ENCODE measurements around the gene PRR12. TPM values are rescaled to one million over a fixed set of nuclear protein-coding genes. Genes with fewer than 3 reads are reported as not detected.

Gene PRR12
- total RNA-seq, 1 experiment from 2014 or later = 40.4 TPM

GRCh38 chr19:49614096-49614833 is 23.3 kb downstream of the PRR12 start:
- H3F3A ChIP-seq (ENCODE audit: insufficient read depth, low read depth) = peaks cover 53% of the 10 kb centered on the region
- peak overlapping the region; percentile 5; the same call in 1 of the 2 replicates for H3K4me3 ChIP-seq
- no peaks in the 10 kb centered on the region for H3K27me3 ChIP-seq (ENCODE audit: insufficient read depth, low read depth)
- intact Hi-C loops (cut with micrococcal nuclease; ENCODE audit: unreplicated experiment) = no loop called here
- H3K4me2 ChIP-seq = peak overlapping the region; percentile 54
- DNase-seq = peak; percentile 50 to 75
- H4K20me1 ChIP-seq (ENCODE audit: insufficient read depth) = peaks cover 39% of the 10 kb centered on the region
- no peaks in the 10 kb centered on the region for H3K9me3 ChIP-seq (ENCODE audit: insufficient read depth, low read depth)
- H3K9me2 ChIP-seq (ENCODE audit: insufficient read depth) = no peaks in the 10 kb centered on the region
- no TSS peak for BruUV-seq (replicated peaks)
- H2AFZ ChIP-seq = no peak overlapping the region
- peaks cover 33% of the 10 kb centered on the region for H3K4me1 ChIP-seq (replicated peaks; ENCODE audit: insufficient read depth)
- TF ChIP-seq CTCF (conservative IDR thresholded peaks at IDR 0.05) (0 out of 2 replicates have a peak, but pooled peaks have one; percentile 28), EZH2 (IDR thresholded peaks at IDR 0.05; ENCODE audit: low read depth) (no peak)
- POLR2A ChIA-PET (ENCODE audit: unreplicated experiment) = interaction anchor here (0.7 to 0.9 kb wide), 3 partner anchors 26 to 62 kb away, joined by 3 to 6 read pairs (median 5); partner anchors contain the start of gene NOSIP
- peak overlapping the region; percentile 84 for H3K27ac ChIP-seq
- peaks cover 39% of the 10 kb centered on the region for H3K79me2 ChIP-seq (ENCODE audit: low read depth)
- H3K36me3 ChIP-seq (ENCODE audit: low read depth) = peaks cover 14% of the 10 kb centered on the region; the same call in 1 of the 2 replicates
- CTCF ChIA-PET = no interaction called here

DNA sequence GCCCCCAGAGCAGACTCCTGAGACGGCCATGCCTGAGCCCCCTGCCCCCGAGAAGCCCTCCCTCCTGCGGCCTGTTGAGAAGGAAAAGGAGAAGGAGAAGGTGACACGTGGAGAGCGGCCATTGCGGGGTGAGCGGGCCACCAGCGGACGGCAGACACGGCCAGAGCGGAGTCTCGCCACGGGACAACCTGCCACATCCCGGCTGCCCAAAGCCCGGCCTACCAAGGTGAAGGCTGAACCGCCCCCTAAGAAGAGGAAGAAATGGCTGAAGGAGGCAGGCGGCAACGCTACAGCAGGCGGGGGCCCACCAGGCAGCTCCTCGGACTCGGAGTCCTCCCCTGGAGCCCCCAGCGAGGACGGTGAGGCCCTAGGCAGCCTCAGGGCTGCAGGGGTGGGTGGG is 24.9 kb downstream of the PRR12 start:
- intact Hi-C loops (cut with micrococcal nuclease; ENCODE audit: unreplicated experiment) = no loop called here
- no TSS peak for BruUV-seq (replicated peaks)
- POLR2A ChIA-PET (ENCODE audit: unreplicated experiment) = no interaction called here

DNA sequence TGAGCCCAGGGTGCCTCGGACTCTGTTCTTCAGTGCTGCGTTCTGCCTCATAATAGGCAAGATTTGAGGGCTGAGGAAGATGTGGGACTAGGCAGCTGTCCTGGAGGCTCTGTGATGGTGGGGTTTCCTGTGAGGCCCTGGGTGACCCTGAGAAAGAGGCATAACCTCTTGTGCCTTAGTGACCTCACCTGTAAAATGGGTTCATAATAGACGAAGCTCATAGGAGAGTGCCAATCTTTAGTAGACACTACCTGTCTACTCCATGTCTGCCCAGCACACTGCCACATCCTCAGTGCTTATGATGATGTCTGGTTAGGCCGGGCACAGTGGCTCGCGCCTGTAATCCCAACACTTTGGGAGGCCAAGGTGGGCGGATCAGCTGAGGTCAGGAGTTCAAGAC is 25.6 kb downstream of the PRR12 start:
- H2AFZ ChIP-seq = no peak overlapping the region
- H3K9me2 ChIP-seq (ENCODE audit: insufficient read depth) = no peaks in the 10 kb centered on the region
- peaks cover 33% of the 10 kb centered on the region for H3K4me1 ChIP-seq (replicated peaks; ENCODE audit: insufficient read depth)
- H3K9me3 ChIP-seq (ENCODE audit: insufficient read depth, low read depth) = no peaks in the 10 kb centered on the region
- intact Hi-C loops (cut with micrococcal nuclease; ENCODE audit: unreplicated experiment) = no loop called here
- ChIA-PET CTCF (no interaction called here), POLR2A (ENCODE audit: unreplicated experiment) (no interaction called here)
- no peak overlapping the region for H3K4me3 ChIP-seq
- H3F3A ChIP-seq (ENCODE audit: insufficient read depth, low read depth) = peaks cover 47% of the 10 kb centered on the region
- DNase-seq = no peak
- no TSS peak for BruUV-seq (replicated peaks)
- H3K4me2 ChIP-seq = no peak overlapping the region
- peaks cover 32% of the 10 kb centered on the region for H4K20me1 ChIP-seq (ENCODE audit: insufficient read depth)
- TF ChIP-seq EZH2 (IDR thresholded peaks at IDR 0.05; ENCODE audit: low read depth) (no peak), CTCF (conservative IDR thresholded peaks at IDR 0.05) (no peak)
- H3K27me3 ChIP-seq (ENCODE audit: insufficient read depth, low read depth) = no peaks in the 10 kb centered on the region
- no peak overlapping the region for H3K27ac ChIP-seq
- H3K79me2 ChIP-seq (ENCODE audit: low read depth) = peaks cover 26% of the 10 kb centered on the region
- peaks cover 5% of the 10 kb centered on the region; the same call in 1 of the 2 replicates for H3K36me3 ChIP-seq (ENCODE audit: low read depth)

More for the DNA sequence above, 24.9 kb downstream of the PRR12 start:
- Histone ChIP-seq H3K4me2 (no peak overlapping the region), H3K9me3 (ENCODE audit: insufficient read depth, low read depth) (no peaks in the 10 kb centered on the region), H3K27me3 (ENCODE audit: insufficient read depth, low read depth) (no peaks in the 10 kb centered on the region), H3K9me2 (ENCODE audit: insufficient read depth) (no peaks in the 10 kb centered on the region), H2AFZ (no peak overlapping the region), H3K27ac (no peak overlapping the region), H3K4me1 (replicated peaks; ENCODE audit: insufficient read depth) (peaks cover 33% of the 10 kb centered on the region), H3K79me2 (ENCODE audit: low read depth) (peaks cover 32% of the 10 kb centered on the region), H3K4me3 (no peak overlapping the region), H4K20me1 (ENCODE audit: insufficient read depth) (peaks cover 37% of the 10 kb centered on the region), H3F3A (ENCODE audit: insufficient read depth, low read depth) (peaks cover 51% of the 10 kb centered on the region), H3K36me3 (ENCODE audit: low read depth) (0 out of 2 replicates have a peak, but pooled peaks cover 10% of the 10 kb centered on the region)
- CTCF ChIA-PET = no interaction called here
- no peak for DNase-seq
- no peak for TF ChIP-seq EZH2 (IDR thresholded peaks at IDR 0.05; ENCODE audit: low read depth)
- no peak for TF ChIP-seq CTCF (conservative IDR thresholded peaks at IDR 0.05)

Measured in PC-9 (cell line).